Esophagus squamous epithelium (tissue), 5 donors: ENCODE results near the gene KIF6. TPM values are rescaled to one million over a fixed set of nuclear protein-coding genes. Genes with fewer than 3 reads are reported as not detected.

Experiments used
- DNase-seq: peaks from one replicate; lab custom pipeline; 2025; lab: John Stamatoyannopoulos, UW
- H3K27ac ChIP-seq, 4 donors: fragments of 200-600 bp; sonication (generic); one replicate each; pipeline ENCODE4 v1.5.1; 2016 to 2019; ENCODE audit warnings: mild to moderate bottlenecking in 1 of 4
- H3K27me3 ChIP-seq, 4 donors: fragments of 200-600 bp; sonication (generic); 1 replicate in 3 of 4; 2 replicates in 1 of 4; pipeline versions ENCODE4 v1.5.1 to v1.6.0; 2017 to 2021; ENCODE audit warnings: antibody characterized with exemption in 1 of 4
- H3K36me3 ChIP-seq, 3 donors: fragments of 200-600 bp; sonication (generic); one replicate each; pipeline ENCODE4 v1.5.1; 2016 to 2019
- H3K4me1 ChIP-seq, 3 donors: fragments of 200-600 bp; sonication (generic); one replicate each; pipeline ENCODE4 v1.5.1; 2017 to 2019
- H3K4me3 ChIP-seq, 4 donors: fragments of 200-600 bp; sonication (generic); 1 replicate in 3 of 4; 2 replicates in 1 of 4; pipeline ENCODE4 v1.5.1; 2016 to 2019; ENCODE audit warnings: mild to moderate bottlenecking in 2 of 4, moderate library complexity in 1 of 4
- H3K9me3 ChIP-seq, 3 donors: fragments of 200-600 bp; sonication (generic); one replicate each; pipeline ENCODE4 v1.5.1; 2016 to 2019
- CTCF ChIP-seq, 6 experiments: fragments of 450-650 bp in 4 of 6; fragments of 200-600 bp in 2 of 6; sonication (generic) in 2 of 6; IDR thresholded peaks; one replicate each; pipeline ENCODE4 v1.5.1; 2016 to 2019; ENCODE audit warnings: antibody characterized with exemption in 6 of 6, mild to moderate bottlenecking in 4 of 6, moderate library complexity in 4 of 6
- POLR2A ChIP-seq, 4 donors: fragments of 450-650 bp; IDR thresholded peaks; one replicate each; pipeline ENCODE4 v1.6.1; 2017; ENCODE audit warnings: antibody characterized with exemption in 4 of 4, mild to moderate bottlenecking in 4 of 4, moderate library complexity in 3 of 4
- WGBS, 2 donors: methylation state at CpG; one replicate each; pipeline ENCODE4 v1.1.5; 2018; 5-methylcytosine and 5-hydroxymethylcytosine counted together
- intact Hi-C: fragments of 100-400 bp; cut with DNase I; formaldehyde crosslinking; loops from one replicate; pipeline ENCODE4 v1.15.0; 2022
- total RNA-seq, 4 donors: library from RNA; depleted of rRNA; stranded (reverse); fragments of >200 nt; gene quantifications; one replicate each; pipeline ENCODE4 v1.1.0, GENCODE V29; 2016
- donor health status: DM: yes; HTN: yes; CAD: no.

The KIF6 gene
- total RNA-seq, 4 donors from 2014 or later: 0.19 TPM; not detected in 3

- H3K27ac ChIP-seq: no peak overlapping the region
- H3K9me3 ChIP-seq: no peaks in the 10 kb centered on the region
- H3K27me3 ChIP-seq: peaks cover 0 to 12% (median 0%) of the 10 kb centered on the region in 4 donors
- H3K4me1 ChIP-seq: peaks cover 0 to 54% (median 0%) of the 10 kb centered on the region in 3 donors
- intact Hi-C loops: no loop called here
- 47 to 52% methylated on average over 6 to 9 of the region's 9 CpGs for WGBS, 2 donors
- no peak overlapping the region for H3K4me3 ChIP-seq
- no peaks in the 10 kb centered on the region for H3K36me3 ChIP-seq
- TF ChIP-seq POLR2A (IDR thresholded peaks at IDR 0.05) (no peak), CTCF (IDR thresholded peaks at IDR 0.05) (no peak)
- DNase-seq: no peak
Observed at GRCh38 chr6:39339096-39339867, 385.9 kb downstream of the KIF6 start.

GRCh38 chr6:39338397-39338796 lies 386.8 kb downstream of the KIF6 start:
- TF ChIP-seq POLR2A (IDR thresholded peaks at IDR 0.05) (no peak), CTCF (IDR thresholded peaks at IDR 0.05) (no peak)
- Histone ChIP-seq H3K4me1 (peaks cover 0 to 51% (median 0%) of the 10 kb centered on the region in 3 donors), H3K27me3 (peaks cover 0 to 12% (median 0%) of the 10 kb centered on the region in 4 donors), H3K36me3 (no peaks in the 10 kb centered on the region), H3K9me3 (no peaks in the 10 kb centered on the region), H3K4me3 (no peak overlapping the region), H3K27ac (no peak overlapping the region)
- intact Hi-C loops: no loop called here
- 69 to 77% methylated on average over 3 to 5 of the region's 5 CpGs for WGBS, 2 donors
- no peak for DNase-seq

- Histone ChIP-seq H3K27me3 (peaks cover 0 to 9% (median 0%) of the 10 kb centered on the region in 4 donors), H3K4me1 (peaks cover 0 to 37% (median 0%) of the 10 kb centered on the region in 3 donors), H3K36me3 (no peaks in the 10 kb centered on the region), H3K4me3 (no peak overlapping the region), H3K9me3 (no peaks in the 10 kb centered on the region), H3K27ac (no peak overlapping the region)
- intact Hi-C loops: no loop called here
- no peak for DNase-seq
- WGBS, 2 donors: 27 to 55% methylated on average over 5 of the region's 5 CpGs
- TF ChIP-seq CTCF (IDR thresholded peaks at IDR 0.05): no peak
- TF ChIP-seq POLR2A (IDR thresholded peaks at IDR 0.05): no peak
Observed at GRCh38 chr6:39335780-39336545, 389.2 kb downstream of the KIF6 start.

GRCh38 chr6:39333644-39334438 lies 391.4 kb downstream of the KIF6 start:
- H3K4me1 ChIP-seq: peaks cover 0 to 22% (median 0%) of the 10 kb centered on the region in 3 donors
- DNase-seq: no peak
- 78 to 80% methylated on average over 7 of the region's 7 CpGs for WGBS, 2 donors
- no peaks in the 10 kb centered on the region for H3K9me3 ChIP-seq
- H3K36me3 ChIP-seq: no peaks in the 10 kb centered on the region
- no peak overlapping the region for H3K27ac ChIP-seq
- H3K4me3 ChIP-seq: no peak overlapping the region
- intact Hi-C loops: no loop called here
- TF ChIP-seq POLR2A (IDR thresholded peaks at IDR 0.05) (no peak), CTCF (IDR thresholded peaks at IDR 0.05) (no peak)
- H3K27me3 ChIP-seq: peaks cover 0 to 5% (median 0%) of the 10 kb centered on the region in 4 donors
